PC-9 (cell line): ENCODE measurements around the gene TNF. TPM values are rescaled to one million over a fixed set of nuclear protein-coding genes. Genes with fewer than 3 reads are reported as not detected.

Experiments used
- BruUV-seq: library from RNA; stranded (reverse); fragments of 400-500 nt; replicated peaks from 2 replicates; lab custom pipeline; 2021; lab: Mats Ljungman, UMichigan
- CTCF ChIA-PET: fragments of 300-600 bp; sonication (Branson Sonifier 250); formaldehyde crosslinking; loops from one replicate; lab custom pipeline; 2022; ENCODE audit warnings: antibody characterized with exemption; lab: Charles Lee
- POLR2A ChIA-PET: fragments of 300-600 bp; sonication (Branson Sonifier 250); formaldehyde crosslinking; loops from one replicate; lab custom pipeline; 2022; ENCODE audit warnings: antibody characterized with exemption; ENCODE audit not compliant: unreplicated experiment; lab: Charles Lee
- DNase-seq, 2 experiments: peaks; one replicate each; pipeline versions ENCODE4 v3.0.0 to v3.0.0-alpha.2; 2015 to 2022; ENCODE audit warnings: mixed read lengths in 1 of 2
- H2AFZ ChIP-seq: fragments of 200-600 bp; sonication (generic); 2 replicates; pipeline ENCODE4 v1.8.1; 2017; ENCODE audit warnings: antibody characterized with exemption
- H3F3A ChIP-seq: fragments of 200-600 bp; sonication (generic); 2 replicates; pipeline ENCODE4 v1.8.1; 2017; ENCODE audit warnings: antibody characterized with exemption, mild to moderate bottlenecking, low read depth; ENCODE audit not compliant: insufficient read depth
- H3K27ac ChIP-seq: fragments of 200-600 bp; sonication (generic); 2 replicates; pipeline ENCODE4 v1.6.1; 2016; ENCODE audit warnings: mixed run types
- H3K27me3 ChIP-seq: fragments of 200-600 bp; sonication (generic); 2 replicates; pipeline ENCODE4 v1.6.1; 2016; ENCODE audit warnings: low read depth, mixed run types; ENCODE audit not compliant: insufficient read depth
- H3K36me3 ChIP-seq: fragments of 200-600 bp; sonication (generic); 2 replicates; pipeline ENCODE4 v1.6.1; 2016; ENCODE audit warnings: low read depth, mixed run types
- H3K4me1 ChIP-seq: fragments of 200-600 bp; sonication (generic); replicated peaks from 2 replicates; pipeline ENCODE4 v1.6.1; 2016; ENCODE audit warnings: mixed run types; ENCODE audit not compliant: insufficient read depth
- H3K4me2 ChIP-seq: fragments of 200-600 bp; sonication (generic); 2 replicates; pipeline ENCODE4 v1.6.1; 2017; ENCODE audit warnings: mixed run types
- H3K4me3 ChIP-seq: fragments of 200-600 bp; sonication (generic); 2 replicates; pipeline ENCODE4 v1.6.1; 2016; ENCODE audit warnings: mixed run types
- H3K79me2 ChIP-seq: fragments of 200-600 bp; sonication (generic); 2 replicates; pipeline ENCODE4 v1.6.1; 2017; ENCODE audit warnings: low read depth, mixed run types
- H3K9me2 ChIP-seq: fragments of 200-600 bp; sonication (generic); 2 replicates; pipeline ENCODE4 v1.8.1; 2017; ENCODE audit warnings: mild to moderate bottlenecking; ENCODE audit not compliant: insufficient read depth
- H3K9me3 ChIP-seq: fragments of 200-600 bp; sonication (generic); 2 replicates; pipeline ENCODE4 v1.8.1; 2016; ENCODE audit warnings: low read depth; ENCODE audit not compliant: insufficient read depth
- H4K20me1 ChIP-seq: fragments of 200-600 bp; sonication (generic); 2 replicates; pipeline ENCODE4 v1.8.1; 2017; ENCODE audit not compliant: insufficient read depth
- CTCF ChIP-seq: fragments of 200-600 bp; sonication (generic); conservative IDR thresholded peaks from 2 replicates; pipeline ENCODE4 v1.6.1; 2017; ENCODE audit warnings: mixed run types, antibody characterized with exemption, mild to moderate bottlenecking, moderate library complexity
- EZH2 ChIP-seq: fragments of 200-600 bp; sonication (generic); IDR thresholded peaks from 2 replicates; pipeline ENCODE4 v1.8.0; 2017; ENCODE audit warnings: antibody characterized with exemption, low read depth
- intact Hi-C: fragments of 100-400 bp; cut with micrococcal nuclease; formaldehyde crosslinking; loops from one replicate; pipeline ENCODE4 v1.10.0; 2022; ENCODE audit not compliant: unreplicated experiment
- total RNA-seq: library from RNA; stranded (reverse); gene quantifications from 2 replicates; pipeline ENCODE4 v1.2.3, GENCODE V29; 2021

Gene TNF
- total RNA-seq, 1 experiment from 2014 or later: not detected

- intact Hi-C loops: no loop called here
- no peak overlapping the region for H3K4me2 ChIP-seq
- peaks cover 20% of the 10 kb centered on the region for H3K4me1 ChIP-seq
- H3K79me2 ChIP-seq: peaks cover 51% of the 10 kb centered on the region
- H3K4me3 ChIP-seq: no peak overlapping the region
- H3K9me2 ChIP-seq: no peaks in the 10 kb centered on the region
- peaks cover 37% of the 10 kb centered on the region for H3F3A ChIP-seq
- no peaks in the 10 kb centered on the region for H3K9me3 ChIP-seq
- DNase-seq: no peak
- POLR2A ChIA-PET: interaction anchor here (0.7 kb wide), 1 partner anchor 92 kb away, joined by 5 read pairs; no protein-coding TSS in a partner anchor
- CTCF ChIA-PET: no interaction called here
- TF ChIP-seq CTCF: no peak
- TF ChIP-seq EZH2: no peak
- peaks cover 62% of the 10 kb centered on the region for H3K36me3 ChIP-seq
- no TSS peak for BruUV-seq
- peaks cover 3% of the 10 kb centered on the region; the same call in 1 of the 2 replicates for H4K20me1 ChIP-seq
- H3K27ac ChIP-seq: no peak overlapping the region
- no peaks in the 10 kb centered on the region for H3K27me3 ChIP-seq
- no peak overlapping the region for H2AFZ ChIP-seq
Observed at GRCh38 chr6:31624070-31624469, 48.7 kb downstream of the TNF start.

DNA sequence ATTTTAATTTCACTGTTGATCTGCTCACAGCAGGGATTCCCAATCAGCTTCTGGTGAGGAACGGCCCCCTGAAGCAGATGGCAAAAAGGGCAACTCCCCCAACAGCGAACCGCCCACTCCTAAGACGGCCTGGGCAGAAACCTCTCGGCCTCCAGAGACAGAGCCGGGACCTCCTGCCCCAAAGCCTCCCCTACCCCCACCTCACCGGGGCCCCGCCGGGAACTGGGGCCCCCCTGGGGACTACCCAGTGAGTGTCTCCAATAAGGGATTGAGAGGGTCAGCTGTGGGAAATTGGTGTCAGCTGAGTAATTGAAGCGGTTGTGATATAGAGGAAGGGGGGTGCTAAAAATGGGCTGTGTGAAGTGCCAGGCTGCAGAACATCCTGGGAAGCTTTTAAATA, 51.6 kb downstream of the TNF start:
- peaks cover 10% of the 10 kb centered on the region for H3K4me1 ChIP-seq
- no peak overlapping the region for H3K27ac ChIP-seq
- no peak overlapping the region for H2AFZ ChIP-seq
- peaks cover 68% of the 10 kb centered on the region for H3K36me3 ChIP-seq
- no peak for DNase-seq
- no TSS peak for BruUV-seq
- no peak overlapping the region for H3K4me2 ChIP-seq
- CTCF ChIA-PET: no interaction called here
- no peaks in the 10 kb centered on the region for H3K27me3 ChIP-seq
- H3K4me3 ChIP-seq: no peak overlapping the region
- peaks cover 5% of the 10 kb centered on the region; the same call in 1 of the 2 replicates for H4K20me1 ChIP-seq
- intact Hi-C loops: no loop called here
- TF ChIP-seq EZH2 (no peak), CTCF (no peak)
- no peaks in the 10 kb centered on the region for H3K9me2 ChIP-seq
- H3F3A ChIP-seq: peaks cover 39% of the 10 kb centered on the region
- H3K9me3 ChIP-seq: no peaks in the 10 kb centered on the region
- POLR2A ChIA-PET: interaction anchor here (0.7 kb wide), 1 partner anchor 21 kb away, joined by 3 read pairs; no protein-coding TSS in a partner anchor
- H3K79me2 ChIP-seq: peaks cover 37% of the 10 kb centered on the region

DNA sequence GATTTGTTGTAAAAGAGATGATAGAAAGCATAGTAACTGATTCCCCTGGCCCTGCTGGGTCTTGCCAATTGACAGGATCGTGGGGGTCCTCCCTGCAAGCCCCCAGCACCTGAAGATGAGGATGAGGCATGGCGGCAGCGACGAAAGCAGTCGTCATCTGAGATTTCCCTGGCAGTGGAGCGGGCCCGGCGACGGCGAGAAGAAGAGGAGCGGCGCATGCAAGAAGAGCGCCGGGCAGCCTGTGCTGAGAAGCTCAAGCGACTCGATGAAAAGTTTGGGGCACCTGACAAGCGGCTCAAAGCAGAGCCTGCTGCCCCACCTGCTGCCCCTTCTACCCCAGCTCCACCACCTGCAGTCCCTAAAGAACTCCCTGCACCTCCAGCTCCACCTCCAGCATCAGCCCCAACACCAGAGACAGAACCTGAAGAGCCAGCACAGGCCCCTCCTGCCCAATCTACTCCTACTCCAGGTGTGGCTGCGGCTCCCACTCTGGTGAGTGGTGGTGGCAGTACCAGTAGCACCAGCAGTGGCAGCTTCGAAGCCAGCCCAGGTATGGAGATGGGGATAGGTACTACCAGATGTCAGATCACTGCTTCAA, 52.4 kb downstream of the TNF start:
- no peak for DNase-seq
- CTCF ChIA-PET: no interaction called here
- H3K79me2 ChIP-seq: peaks cover 29% of the 10 kb centered on the region
- intact Hi-C loops: no loop called here
- H3K36me3 ChIP-seq: peaks cover 60% of the 10 kb centered on the region
- H3K9me3 ChIP-seq: no peaks in the 10 kb centered on the region
- H2AFZ ChIP-seq: no peak overlapping the region
- H3K4me3 ChIP-seq: no peak overlapping the region
- TF ChIP-seq EZH2 (no peak), CTCF (no peak)
- no TSS peak for BruUV-seq
- peaks cover 35% of the 10 kb centered on the region for H3F3A ChIP-seq
- H3K4me1 ChIP-seq: peaks cover 1% of the 10 kb centered on the region; the same call in 1 of the 2 replicates
- POLR2A ChIA-PET: interaction anchor here (0.7 kb wide), 1 partner anchor 20 kb away, joined by 3 read pairs; no protein-coding TSS in a partner anchor
- no peaks in the 10 kb centered on the region for H3K27me3 ChIP-seq
- H3K27ac ChIP-seq: no peak overlapping the region
- H3K9me2 ChIP-seq: no peaks in the 10 kb centered on the region
- peaks cover 5% of the 10 kb centered on the region; the same call in 1 of the 2 replicates for H4K20me1 ChIP-seq
- no peak overlapping the region for H3K4me2 ChIP-seq

Other genes starting within 250 kb of the TNF start
- gene HLA-B, start 218.4 kb upstream of the TNF start, total RNA-seq: 137 and 204 TPM in 2 replicates
- 11.8 and 13.5 TPM in 2 replicates for gene MICA, start 172.0 kb upstream of the TNF start, total RNA-seq
- 26.7 and 37.8 TPM in 2 replicates for gene MICB, start 77.4 kb upstream of the TNF start, total RNA-seq
- gene MCCD1, start 46.6 kb upstream of the TNF start, total RNA-seq: not detected in 2 replicates
- gene DDX39B, start 33.6 kb upstream of the TNF start, total RNA-seq: 383 and 436 TPM in 2 replicates
- 0.55 and 1.8 TPM in 2 replicates for gene ATP6V1G2, start 29.0 kb upstream of the TNF start, total RNA-seq
- gene NFKBIL1, start 28.0 kb upstream of the TNF start, total RNA-seq: 26.1 and 38.3 TPM in 2 replicates
- not detected in 2 replicates for gene LTA, start 3.3 kb upstream of the TNF start, total RNA-seq
- gene LTB, start 6.9 kb downstream of the TNF start, total RNA-seq: 0.63 TPM in 1 of 2 replicates, not detected in the other
- 1.6 TPM in 2 replicates for gene LST1, start 10.7 kb downstream of the TNF start, total RNA-seq
- not detected in 2 replicates for gene NCR3, start 17.4 kb downstream of the TNF start, total RNA-seq
- gene AIF1, start 39.7 kb downstream of the TNF start, total RNA-seq: not detected in 2 replicates
- 182 and 192 TPM in 2 replicates for gene PRRC2A, start 45.1 kb downstream of the TNF start, total RNA-seq
- gene BAG6, start 77.1 kb downstream of the TNF start, total RNA-seq: 336 and 358 TPM in 2 replicates
- 2.7 and 2.9 TPM in 2 replicates for gene APOM, start 80.3 kb downstream of the TNF start, total RNA-seq
- gene C6orf47, start 85.2 kb downstream of the TNF start, total RNA-seq: 17.2 and 17.8 TPM in 2 replicates
- 11.5 and 13.0 TPM in 2 replicates for gene GPANK1, start 89.4 kb downstream of the TNF start, total RNA-seq
- gene CSNK2B, start 90.5 kb downstream of the TNF start, total RNA-seq: 152 and 173 TPM in 2 replicates
- gene LY6G5B, start 94.4 kb downstream of the TNF start, total RNA-seq: 20.9 and 24.0 TPM in 2 replicates
- 2.6 and 3.7 TPM in 2 replicates for gene LY6G5C, start 105.5 kb downstream of the TNF start, total RNA-seq
- 31.3 and 35.2 TPM in 2 replicates for gene ABHD16A, start 127.8 kb downstream of the TNF start, total RNA-seq
- gene LY6G6F, start 131.3 kb downstream of the TNF start, total RNA-seq: not detected in 2 replicates
- not detected in 2 replicates for gene LY6G6D, start 139.8 kb downstream of the TNF start, total RNA-seq
- gene LY6G6C, start 146.2 kb downstream of the TNF start, total RNA-seq: 1.2 and 2.1 TPM in 2 replicates
- gene MPIG6B, start 147.8 kb downstream of the TNF start, total RNA-seq: 0.43 and 0.59 TPM in 2 replicates
- gene DDAH2, start 153.7 kb downstream of the TNF start, total RNA-seq: 58.3 and 99.6 TPM in 2 replicates
- gene CLIC1, start 161.0 kb downstream of the TNF start, total RNA-seq: 546 and 599 TPM in 2 replicates
- gene MSH5, start 164.4 kb downstream of the TNF start, total RNA-seq: 50.0 and 68.8 TPM in 2 replicates
- gene SAPCD1, start 187.1 kb downstream of the TNF start, total RNA-seq: 11.1 and 16.9 TPM in 2 replicates
- gene VWA7, start 201.8 kb downstream of the TNF start, total RNA-seq: 6.0 and 9.6 TPM in 2 replicates
- 99.6 and 124 TPM in 2 replicates for gene VARS1, start 220.2 kb downstream of the TNF start, total RNA-seq
- 67.5 and 74.3 TPM in 2 replicates for gene LSM2, start 231.4 kb downstream of the TNF start, total RNA-seq
- gene HSPA1L, start 239.7 kb downstream of the TNF start, total RNA-seq: 2.3 and 2.6 TPM in 2 replicates
- gene HSPA1A, start 240.0 kb downstream of the TNF start, total RNA-seq: 378 and 385 TPM in 2 replicates